ENCODE data around the gene KIF2A.
A peak's percentile ranks its signal among the peaks of the same experiment; 100 is the strongest.

The KIF2A gene

DNA sequence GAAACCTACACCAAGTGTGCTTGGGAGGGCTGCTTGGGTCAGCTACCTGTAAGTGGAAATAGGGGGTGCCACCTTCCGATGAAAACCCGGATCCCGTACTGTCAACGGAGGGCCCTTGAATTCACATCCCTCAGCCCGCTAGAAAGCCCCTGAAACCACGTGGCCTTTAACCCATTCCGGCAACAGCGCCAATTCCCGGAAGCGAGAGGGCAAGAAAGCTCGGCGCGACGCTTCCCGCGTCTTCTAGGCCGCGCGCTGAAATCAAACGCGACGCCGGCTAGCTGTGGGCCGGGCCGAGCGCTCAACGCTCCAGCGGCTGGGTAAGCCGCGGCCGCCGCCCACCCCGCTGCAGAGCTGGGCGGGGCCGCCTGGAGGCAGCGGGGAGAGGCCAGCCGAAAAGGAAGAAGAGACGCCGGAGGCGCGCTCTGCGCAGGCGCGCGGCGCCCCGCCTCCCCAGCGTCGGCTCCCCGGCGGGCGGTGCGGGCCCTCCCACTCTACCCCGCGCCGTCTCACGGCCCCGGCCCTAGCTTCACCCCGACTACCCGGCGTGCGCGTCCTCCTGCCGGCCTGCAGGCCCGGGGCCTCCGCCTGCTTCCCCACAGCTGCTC is at the start of gene KIF2A:
Gene KIF2A (plus strand): TSS at position 492 of the 608 bp plus-strand sequence. CDS start 267 bp downstream, outside the sequence.
- DNase-seq (ENCODE audit: low read depth): peak; percentile 88
- peak within 1 kb of the TSS; percentile 81 for H3K4me3 ChIP-seq (ENCODE audit: low read length)

DNA sequence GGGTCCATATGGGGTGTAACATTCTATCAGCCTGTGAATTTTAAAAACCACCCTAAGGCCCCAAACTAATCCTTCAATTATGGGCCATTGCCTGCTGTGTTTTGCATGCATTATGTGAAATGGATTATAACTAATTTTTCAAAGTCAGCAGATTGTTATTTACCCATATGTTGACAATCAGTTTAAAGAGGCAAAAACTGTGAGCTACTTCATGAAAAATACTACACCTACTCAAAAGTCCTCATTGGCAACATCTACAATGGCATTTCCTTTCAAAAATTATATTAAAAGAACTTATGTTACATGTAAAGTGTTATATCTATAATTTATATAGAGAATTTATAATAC is 49.0 kb upstream of the KIF2A start:
- no peak for DNase-seq (ENCODE audit: low read depth)
- H3K4me3 ChIP-seq (ENCODE audit: low read length): no peak overlapping the region
- TF ChIP-seq, protein P1, sequence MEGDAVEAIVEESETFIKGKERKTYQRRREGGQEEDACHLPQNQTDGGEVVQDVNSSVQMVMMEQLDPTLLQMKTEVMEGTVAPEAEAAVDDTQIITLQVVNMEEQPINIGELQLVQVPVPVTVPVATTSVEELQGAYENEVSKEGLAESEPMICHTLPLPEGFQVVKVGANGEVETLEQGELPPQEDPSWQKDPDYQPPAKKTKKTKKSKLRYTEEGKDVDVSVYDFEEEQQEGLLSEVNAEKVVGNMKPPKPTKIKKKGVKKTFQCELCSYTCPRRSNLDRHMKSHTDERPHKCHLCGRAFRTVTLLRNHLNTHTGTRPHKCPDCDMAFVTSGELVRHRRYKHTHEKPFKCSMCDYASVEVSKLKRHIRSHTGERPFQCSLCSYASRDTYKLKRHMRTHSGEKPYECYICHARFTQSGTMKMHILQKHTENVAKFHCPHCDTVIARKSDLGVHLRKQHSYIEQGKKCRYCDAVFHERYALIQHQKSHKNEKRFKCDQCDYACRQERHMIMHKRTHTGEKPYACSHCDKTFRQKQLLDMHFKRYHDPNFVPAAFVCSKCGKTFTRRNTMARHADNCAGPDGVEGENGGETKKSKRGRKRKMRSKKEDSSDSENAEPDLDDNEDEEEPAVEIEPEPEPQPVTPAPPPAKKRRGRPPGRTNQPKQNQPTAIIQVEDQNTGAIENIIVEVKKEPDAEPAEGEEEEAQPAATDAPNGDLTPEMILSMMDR (conservative IDR thresholded peaks at IDR 0.05; ENCODE audit: low read length): no peak

More for the DNA sequence above, at the start of gene KIF2A:
- TF ChIP-seq, protein P1 (conservative IDR thresholded peaks at IDR 0.05; ENCODE audit: low read length): peak; percentile 1; the same call in 1 of the 2 replicates

DNA sequence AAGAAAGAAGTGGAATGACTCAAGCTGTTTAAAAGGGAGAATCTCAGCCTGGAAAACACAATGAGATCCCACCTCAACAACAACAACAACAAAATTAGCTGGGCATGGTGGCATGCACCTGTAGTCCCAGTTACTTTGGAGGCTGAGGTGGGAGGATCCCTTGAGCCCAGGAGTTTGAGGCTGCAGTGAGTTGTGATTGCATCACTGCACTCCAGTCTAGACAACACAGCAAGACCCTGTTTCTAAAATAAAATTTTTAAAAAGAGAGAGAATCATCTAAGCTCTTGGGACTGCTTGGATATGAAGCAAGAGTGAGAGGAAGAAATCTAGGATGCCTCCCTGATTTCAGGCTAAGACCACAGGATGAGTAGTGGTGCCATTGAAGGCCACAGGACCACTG is 47.4 kb upstream of the KIF2A start:
- TF ChIP-seq, protein P1 (conservative IDR thresholded peaks at IDR 0.05; ENCODE audit: low read length): no peak
- H3K4me3 ChIP-seq (ENCODE audit: low read length): no peak overlapping the region
- DNase-seq (ENCODE audit: low read depth): no peak

DNA sequence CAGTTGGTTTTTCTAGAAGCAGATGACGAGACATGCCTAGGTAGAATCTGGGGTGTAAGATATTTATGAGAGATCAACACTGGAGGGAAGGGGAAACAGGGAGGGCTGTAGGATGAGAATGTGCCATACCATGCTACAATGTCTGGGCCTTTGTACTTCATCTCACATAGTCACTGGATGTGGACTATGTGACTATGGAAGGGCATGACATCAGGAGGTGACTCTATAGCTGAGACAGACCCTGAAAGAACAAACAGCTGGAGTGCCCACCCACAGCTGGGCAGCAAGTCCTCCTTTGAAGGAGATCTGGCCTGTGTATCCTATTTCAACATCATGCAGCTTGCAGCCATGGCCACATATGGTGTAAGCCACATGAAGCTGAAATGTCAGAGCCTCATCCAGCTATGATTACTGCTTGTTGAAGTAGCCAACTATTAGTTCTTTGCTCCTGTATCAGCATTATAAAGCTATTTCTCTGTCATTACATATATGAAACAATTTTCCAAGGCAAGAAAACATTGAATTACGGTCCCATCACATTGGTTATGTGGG is 46.2 kb upstream of the KIF2A start:
- peak; percentile 18 for DNase-seq (ENCODE audit: low read depth)
- TF ChIP-seq, protein P1 (conservative IDR thresholded peaks at IDR 0.05; ENCODE audit: low read length): no peak

DNA sequence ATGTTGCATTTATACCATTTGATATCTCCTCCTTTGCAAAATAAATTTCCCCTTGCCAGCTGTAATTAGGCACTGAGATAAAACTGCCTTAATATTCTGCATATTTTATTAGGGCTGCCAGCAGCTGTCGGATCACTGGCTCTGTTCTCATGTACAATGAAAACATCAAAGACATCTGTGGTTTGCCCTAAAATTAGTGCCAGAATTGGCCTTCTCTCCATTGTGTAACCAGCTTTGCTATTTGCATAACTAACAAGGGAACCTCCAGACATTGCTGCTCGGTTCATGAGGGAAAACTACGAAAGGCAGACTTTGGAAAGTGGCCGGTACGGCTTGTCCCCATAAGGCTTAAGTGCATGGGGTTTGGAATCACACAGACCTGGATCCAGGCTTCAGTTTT is 45.5 kb upstream of the KIF2A start:
- peak; percentile 9 for DNase-seq (ENCODE audit: low read depth)
- no peak overlapping the region for H3K4me3 ChIP-seq (ENCODE audit: low read length)
- TF ChIP-seq, protein P1 (conservative IDR thresholded peaks at IDR 0.05; ENCODE audit: low read length): no peak

More for the DNA sequence above, 46.2 kb upstream of the KIF2A start:
- no peak overlapping the region for H3K4me3 ChIP-seq (ENCODE audit: low read length)

DNA sequence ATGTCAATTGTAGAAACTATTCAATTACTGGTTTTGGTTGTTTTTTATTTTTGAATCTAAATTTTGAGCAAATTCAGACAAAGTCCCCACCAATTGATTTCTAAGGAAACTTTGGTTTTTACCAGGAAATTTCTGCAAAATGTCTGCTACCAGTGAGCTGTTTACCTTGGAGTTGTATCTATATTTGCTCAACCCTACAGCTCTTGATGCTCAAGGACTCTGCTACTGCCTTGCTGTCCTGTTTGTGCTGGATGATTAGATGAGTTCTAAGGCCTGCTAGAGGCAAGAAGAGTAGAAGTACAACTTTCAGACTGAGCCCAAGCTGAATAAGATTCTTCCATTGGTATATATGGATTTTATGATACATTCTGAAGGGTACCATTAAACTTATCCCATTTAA is 42.6 kb upstream of the KIF2A start:
- TF ChIP-seq, protein P1 (conservative IDR thresholded peaks at IDR 0.05; ENCODE audit: low read length): no peak
- no peak for DNase-seq (ENCODE audit: low read depth)
- no peak overlapping the region for H3K4me3 ChIP-seq (ENCODE audit: low read length)

DNA sequence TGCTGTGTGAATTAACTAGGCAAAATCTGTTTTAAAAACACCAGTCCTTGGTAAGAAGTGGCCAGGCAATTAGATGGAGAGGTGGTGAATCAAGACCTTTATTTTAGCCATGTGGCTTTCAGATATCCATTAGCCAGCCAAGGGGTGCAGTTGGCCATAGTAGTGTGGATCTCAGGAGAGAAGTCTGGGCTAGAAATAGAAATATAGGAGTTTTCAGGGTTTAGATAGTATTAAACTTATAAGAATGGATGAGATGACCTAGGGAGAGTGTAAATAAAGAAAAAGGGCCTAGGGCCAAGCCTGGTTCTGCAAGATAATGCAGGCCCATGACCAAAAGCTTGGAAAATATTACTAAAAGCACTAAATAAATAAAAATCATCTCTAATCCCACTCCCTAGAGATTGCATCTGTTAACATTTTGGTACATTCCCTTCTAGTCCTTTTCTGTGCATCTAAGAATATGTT is 40.3 kb upstream of the KIF2A start:
- TF ChIP-seq, protein P1 (conservative IDR thresholded peaks at IDR 0.05; ENCODE audit: low read length): no peak
- no peak for DNase-seq (ENCODE audit: low read depth)
- H3K4me3 ChIP-seq (ENCODE audit: low read length): no peak overlapping the region

All from AG10803 (cell line).